ENCODE results near the gene EDDM3A. TPM values are rescaled to one million over a fixed set of nuclear protein-coding genes. Genes with fewer than 3 reads are reported as not detected.

Gene EDDM3A
- total RNA-seq, 2 donors from 2014 or later = not detected

DNA sequence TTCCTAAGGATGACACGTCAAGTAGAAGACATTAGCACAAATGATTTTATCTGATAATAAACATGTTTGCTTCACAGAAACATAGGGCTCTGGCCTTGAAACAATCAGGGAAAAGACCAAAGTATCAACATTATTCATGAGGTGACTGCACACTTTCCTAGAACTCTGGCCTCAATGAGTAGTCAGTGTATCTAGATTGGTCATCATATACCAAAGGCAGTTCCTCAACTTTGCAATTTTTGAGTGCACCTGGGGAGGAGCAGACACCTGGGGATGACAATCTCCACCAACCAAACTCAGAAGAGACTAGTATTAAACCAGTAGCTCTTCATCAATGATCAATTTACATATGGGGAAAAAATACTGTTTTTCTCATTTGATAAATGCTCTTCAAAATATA, 4.5 kb downstream of the EDDM3A start:
- no peaks in the 10 kb centered on the region for H3K27me3 ChIP-seq (ENCODE audit: control insufficient read depth, insufficient read depth, low read length, poor library complexity, severe bottlenecking)
- H3K4me1 Mint-ChIP-seq = no peaks in the 10 kb centered on the region
- no peak overlapping the region for H3K27ac Mint-ChIP-seq
- H3K36me3 Mint-ChIP-seq (ENCODE audit: low read depth) = no peaks in the 10 kb centered on the region
- H3K27ac ChIP-seq (ENCODE audit: low read depth, low read length) = no peak overlapping the region
- no peak overlapping the region for H3K9ac ChIP-seq (ENCODE audit: extremely low read depth, low read length, poor library complexity, severe bottlenecking)
- 75 to 100% methylated on average over 1 of the region's 1 CpG for WGBS, 2 experiments (ENCODE audit: insufficient coverage in 1 of 2, insufficient read length in 1 of 2)
- peaks cover 18% of the 10 kb centered on the region for H3K9me3 ChIP-seq (ENCODE audit: control insufficient read depth, low read length)
- no peak overlapping the region for H3K4me3 ChIP-seq (ENCODE audit: low read length)
- H3K9me3 Mint-ChIP-seq = peaks cover 20% of the 10 kb centered on the region
- H3K4me3 Mint-ChIP-seq = no peak overlapping the region
- TF ChIP-seq, protein P1, sequence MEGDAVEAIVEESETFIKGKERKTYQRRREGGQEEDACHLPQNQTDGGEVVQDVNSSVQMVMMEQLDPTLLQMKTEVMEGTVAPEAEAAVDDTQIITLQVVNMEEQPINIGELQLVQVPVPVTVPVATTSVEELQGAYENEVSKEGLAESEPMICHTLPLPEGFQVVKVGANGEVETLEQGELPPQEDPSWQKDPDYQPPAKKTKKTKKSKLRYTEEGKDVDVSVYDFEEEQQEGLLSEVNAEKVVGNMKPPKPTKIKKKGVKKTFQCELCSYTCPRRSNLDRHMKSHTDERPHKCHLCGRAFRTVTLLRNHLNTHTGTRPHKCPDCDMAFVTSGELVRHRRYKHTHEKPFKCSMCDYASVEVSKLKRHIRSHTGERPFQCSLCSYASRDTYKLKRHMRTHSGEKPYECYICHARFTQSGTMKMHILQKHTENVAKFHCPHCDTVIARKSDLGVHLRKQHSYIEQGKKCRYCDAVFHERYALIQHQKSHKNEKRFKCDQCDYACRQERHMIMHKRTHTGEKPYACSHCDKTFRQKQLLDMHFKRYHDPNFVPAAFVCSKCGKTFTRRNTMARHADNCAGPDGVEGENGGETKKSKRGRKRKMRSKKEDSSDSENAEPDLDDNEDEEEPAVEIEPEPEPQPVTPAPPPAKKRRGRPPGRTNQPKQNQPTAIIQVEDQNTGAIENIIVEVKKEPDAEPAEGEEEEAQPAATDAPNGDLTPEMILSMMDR (conservative IDR thresholded peaks at IDR 0.05) = no peak
- no peaks in the 10 kb centered on the region for H3K27me3 Mint-ChIP-seq (ENCODE audit: insufficient read depth)
- no peaks in the 10 kb centered on the region for H3K36me3 ChIP-seq (ENCODE audit: control insufficient read depth, insufficient read depth, low read length)
- H3K4me1 ChIP-seq (ENCODE audit: control insufficient read depth, insufficient read depth, low read length) = no peaks in the 10 kb centered on the region
- no peak for DNase-seq

DNA sequence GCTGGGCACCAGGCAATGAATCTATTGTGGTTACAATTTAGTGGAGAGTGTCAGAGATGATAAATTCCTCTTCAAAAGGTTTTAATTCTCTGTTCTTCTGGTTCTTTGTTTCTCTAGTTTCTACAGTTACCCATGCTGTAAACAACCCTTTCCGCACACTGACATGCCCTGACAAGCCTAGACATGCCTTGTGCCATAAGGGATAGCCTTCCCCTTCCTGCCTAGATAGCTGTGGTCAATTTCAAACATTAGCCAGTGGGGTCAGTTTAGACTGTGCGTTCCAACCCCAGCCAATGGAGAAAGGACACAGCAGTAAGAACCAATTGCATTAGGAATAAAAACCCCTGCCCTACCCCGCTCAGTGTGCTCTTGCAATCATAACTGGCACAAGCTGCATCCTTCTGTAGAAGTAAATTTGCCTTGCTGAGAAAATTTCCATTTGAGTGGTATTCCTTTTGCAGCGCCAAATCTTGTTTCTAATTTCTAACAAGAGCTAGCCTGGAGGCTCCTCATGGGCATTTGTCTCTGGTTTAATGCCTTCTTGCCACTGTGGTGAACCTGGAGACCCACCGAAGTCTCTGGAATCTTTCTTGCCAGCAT, 6.4 kb downstream of the EDDM3A start:
- H3K27ac Mint-ChIP-seq = no peak overlapping the region

DNA sequence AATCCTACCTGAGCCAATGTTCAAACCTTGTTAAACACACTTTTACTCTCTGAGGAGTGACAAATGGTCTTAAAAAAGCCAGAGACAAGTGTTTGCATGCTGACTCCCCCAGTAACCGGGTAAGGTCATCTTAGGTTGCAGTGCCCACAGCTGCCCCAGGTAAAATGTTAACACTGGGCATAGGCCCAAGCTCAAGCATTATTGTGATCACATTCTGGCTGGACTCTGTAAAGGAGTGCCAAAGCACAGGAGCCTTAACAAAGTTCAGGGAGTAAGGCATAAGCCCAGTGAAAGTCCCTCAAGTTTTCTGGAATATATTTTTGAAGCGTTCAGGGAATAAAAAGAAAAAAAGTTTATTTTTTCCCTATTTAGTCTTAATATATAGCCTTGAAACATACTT, 8.6 kb downstream of the EDDM3A start:
- 80 to 89% methylated on average over 1 to 2 of the region's 2 CpGs for WGBS, 2 experiments (ENCODE audit: insufficient coverage in 1 of 2, insufficient read length in 1 of 2)

More for the DNA sequence above, 6.4 kb downstream of the EDDM3A start:
- H3K4me1 Mint-ChIP-seq = no peaks in the 10 kb centered on the region
- peaks cover 20% of the 10 kb centered on the region for H3K9me3 Mint-ChIP-seq
- no peaks in the 10 kb centered on the region for H3K27me3 Mint-ChIP-seq (ENCODE audit: insufficient read depth)
- TF ChIP-seq, protein P1 (conservative IDR thresholded peaks at IDR 0.05) = no peak
- H3K9me3 ChIP-seq (ENCODE audit: control insufficient read depth, low read length) = peaks cover 18% of the 10 kb centered on the region
- H3K4me3 Mint-ChIP-seq = no peak overlapping the region
- no peaks in the 10 kb centered on the region for H3K27me3 ChIP-seq (ENCODE audit: control insufficient read depth, insufficient read depth, low read length, poor library complexity, severe bottlenecking)
- H3K9ac ChIP-seq (ENCODE audit: extremely low read depth, low read length, poor library complexity, severe bottlenecking) = no peak overlapping the region
- no peaks in the 10 kb centered on the region for H3K36me3 ChIP-seq (ENCODE audit: control insufficient read depth, insufficient read depth, low read length)
- no peak for DNase-seq
- 94 to 95% methylated on average over 4 to 5 of the region's 5 CpGs for WGBS, 2 experiments (ENCODE audit: insufficient coverage in 1 of 2, insufficient read length in 1 of 2)
- H3K4me1 ChIP-seq (ENCODE audit: control insufficient read depth, insufficient read depth, low read length) = no peaks in the 10 kb centered on the region
- H3K4me3 ChIP-seq (ENCODE audit: low read length) = no peak overlapping the region
- H3K27ac ChIP-seq (ENCODE audit: low read depth, low read length) = no peak overlapping the region
- H3K36me3 Mint-ChIP-seq (ENCODE audit: low read depth) = no peaks in the 10 kb centered on the region

More for the DNA sequence above, 8.6 kb downstream of the EDDM3A start:
- no peak overlapping the region for H3K9ac ChIP-seq (ENCODE audit: extremely low read depth, low read length, poor library complexity, severe bottlenecking)
- no peak for DNase-seq
- no peaks in the 10 kb centered on the region for H3K27me3 Mint-ChIP-seq (ENCODE audit: insufficient read depth)
- H3K9me3 ChIP-seq (ENCODE audit: control insufficient read depth, low read length) = peaks cover 18% of the 10 kb centered on the region
- H3K4me1 Mint-ChIP-seq = peaks cover 6% of the 10 kb centered on the region
- H3K9me3 Mint-ChIP-seq = peaks cover 20% of the 10 kb centered on the region
- TF ChIP-seq, protein P1 (conservative IDR thresholded peaks at IDR 0.05) = no peak
- H3K4me3 Mint-ChIP-seq = no peak overlapping the region
- H3K27ac Mint-ChIP-seq = no peak overlapping the region
- no peaks in the 10 kb centered on the region for H3K27me3 ChIP-seq (ENCODE audit: control insufficient read depth, insufficient read depth, low read length, poor library complexity, severe bottlenecking)
- H3K27ac ChIP-seq (ENCODE audit: low read depth, low read length) = no peak overlapping the region
- H3K36me3 Mint-ChIP-seq (ENCODE audit: low read depth) = no peaks in the 10 kb centered on the region
- no peak overlapping the region for H3K4me3 ChIP-seq (ENCODE audit: low read length)
- H3K4me1 ChIP-seq (ENCODE audit: control insufficient read depth, insufficient read depth, low read length) = no peaks in the 10 kb centered on the region
- no peaks in the 10 kb centered on the region for H3K36me3 ChIP-seq (ENCODE audit: control insufficient read depth, insufficient read depth, low read length)
